Measurements from ENCODE around the gene STYXL2.

The STYXL2 gene

GRCh38 chr1:167084757-167085156 lies 9.1 kb upstream of the STYXL2 start:
- no peak for DNase-seq (ENCODE audit: low read depth)
- no peak overlapping the region for H3K4me3 ChIP-seq (ENCODE audit: control insufficient read depth, low read depth, low read length)
- TF ChIP-seq CTCF (conservative IDR thresholded peaks at IDR 0.05; ENCODE audit: control insufficient read depth, insufficient read depth, low read depth, low read length) = no peak

DNA sequence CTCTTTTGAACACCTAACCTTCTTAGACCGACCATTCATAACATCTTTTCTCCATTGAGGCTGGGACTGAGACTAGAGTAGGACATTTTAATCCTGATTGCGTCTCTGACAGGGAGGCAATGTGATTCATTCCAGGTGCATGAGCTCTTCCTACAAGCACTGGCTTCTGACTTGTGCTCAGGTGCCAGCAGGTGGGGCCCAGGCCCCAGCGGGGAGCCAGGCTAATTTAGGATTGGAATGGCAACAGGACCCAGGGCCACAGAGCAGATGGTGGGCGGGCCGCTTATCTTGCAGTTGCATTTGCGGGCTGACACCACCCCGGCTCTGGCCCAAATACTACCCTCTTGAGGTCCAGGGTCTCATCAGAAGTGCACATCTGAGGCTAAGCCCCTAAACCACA lies 7.8 kb upstream of the STYXL2 start:
- TF ChIP-seq CTCF (conservative IDR thresholded peaks at IDR 0.05; ENCODE audit: control insufficient read depth, insufficient read depth, low read depth, low read length) = no peak
- DNase-seq (ENCODE audit: low read depth) = no peak
- no peak overlapping the region for H3K4me3 ChIP-seq (ENCODE audit: control insufficient read depth, low read depth, low read length)

GRCh38 chr1:167086768-167087167 lies 7.1 kb upstream of the STYXL2 start:
- H3K4me3 ChIP-seq (ENCODE audit: control insufficient read depth, low read depth, low read length) = no peak overlapping the region
- DNase-seq (ENCODE audit: low read depth) = no peak
- no peak for TF ChIP-seq CTCF (conservative IDR thresholded peaks at IDR 0.05; ENCODE audit: control insufficient read depth, insufficient read depth, low read depth, low read length)

GRCh38 chr1:167088746-167089417 lies 5.0 kb upstream of the STYXL2 start:
- H3K4me3 ChIP-seq (ENCODE audit: control insufficient read depth, low read depth, low read length) = no peak overlapping the region
- TF ChIP-seq CTCF (conservative IDR thresholded peaks at IDR 0.05; ENCODE audit: control insufficient read depth, insufficient read depth, low read depth, low read length) = no peak
- no peak for DNase-seq (ENCODE audit: low read depth)

GRCh38 chr1:167089939-167090313 lies 3.9 kb upstream of the STYXL2 start:
- no peak for TF ChIP-seq CTCF (conservative IDR thresholded peaks at IDR 0.05; ENCODE audit: control insufficient read depth, insufficient read depth, low read depth, low read length)
- no peak overlapping the region for H3K4me3 ChIP-seq (ENCODE audit: control insufficient read depth, low read depth, low read length)

GRCh38 chr1:167090314-167090942 lies 3.4 kb upstream of the STYXL2 start, which contains the start of gene GPA33:
TSS of gene GPA33 (minus strand) at chr1:167090377. CDS start at chr1:167090287, 90 bp downstream.
- no peak for TF ChIP-seq CTCF (conservative IDR thresholded peaks at IDR 0.05; ENCODE audit: control insufficient read depth, insufficient read depth, low read depth, low read length)
- no peak for DNase-seq (ENCODE audit: low read depth)
- no peak within 1 kb of the TSS for H3K4me3 ChIP-seq (ENCODE audit: control insufficient read depth, low read depth, low read length)

More at GRCh38 chr1:167089939-167090313, 3.9 kb upstream of the STYXL2 start:
- DNase-seq (ENCODE audit: low read depth) = no peak
